ENCODE results near the gene CABP7. TPM values are rescaled to one million over a fixed set of nuclear protein-coding genes. Genes with fewer than 3 reads are reported as not detected.

CABP7 gene
- total and polyA plus RNA-seq, 2 experiments from 2014 or later = 0.16 TPM; not detected in 1

DNA sequence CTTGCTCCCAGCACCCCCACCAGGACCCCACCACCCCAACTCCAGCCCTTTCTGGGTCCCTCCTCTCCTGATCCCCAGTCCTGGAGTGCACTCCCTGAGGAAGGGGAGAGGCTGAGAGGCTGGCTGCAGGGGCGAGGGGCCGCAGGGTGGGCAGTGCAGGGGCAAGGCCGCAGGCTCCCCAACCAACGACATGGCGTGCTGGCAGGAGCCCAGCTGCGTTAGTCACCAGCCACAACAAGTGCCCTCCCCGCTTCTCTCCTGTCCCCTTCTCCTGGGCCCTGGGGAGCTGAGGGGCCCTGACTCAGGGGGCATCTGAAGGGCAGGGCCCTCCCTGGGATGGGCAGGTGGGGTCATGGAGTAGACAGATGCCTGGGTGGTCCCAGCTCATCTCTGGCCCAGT, 2.3 kb downstream of the CABP7 start:
- H3K36me3 ChIP-seq (replicated peaks; ENCODE audit: insufficient read depth, low read depth) = no peaks in the 10 kb centered on the region
- H3K9me3 ChIP-seq (ENCODE audit: low read depth) = no peaks in the 10 kb centered on the region
- TF ChIP-seq, protein P1, sequence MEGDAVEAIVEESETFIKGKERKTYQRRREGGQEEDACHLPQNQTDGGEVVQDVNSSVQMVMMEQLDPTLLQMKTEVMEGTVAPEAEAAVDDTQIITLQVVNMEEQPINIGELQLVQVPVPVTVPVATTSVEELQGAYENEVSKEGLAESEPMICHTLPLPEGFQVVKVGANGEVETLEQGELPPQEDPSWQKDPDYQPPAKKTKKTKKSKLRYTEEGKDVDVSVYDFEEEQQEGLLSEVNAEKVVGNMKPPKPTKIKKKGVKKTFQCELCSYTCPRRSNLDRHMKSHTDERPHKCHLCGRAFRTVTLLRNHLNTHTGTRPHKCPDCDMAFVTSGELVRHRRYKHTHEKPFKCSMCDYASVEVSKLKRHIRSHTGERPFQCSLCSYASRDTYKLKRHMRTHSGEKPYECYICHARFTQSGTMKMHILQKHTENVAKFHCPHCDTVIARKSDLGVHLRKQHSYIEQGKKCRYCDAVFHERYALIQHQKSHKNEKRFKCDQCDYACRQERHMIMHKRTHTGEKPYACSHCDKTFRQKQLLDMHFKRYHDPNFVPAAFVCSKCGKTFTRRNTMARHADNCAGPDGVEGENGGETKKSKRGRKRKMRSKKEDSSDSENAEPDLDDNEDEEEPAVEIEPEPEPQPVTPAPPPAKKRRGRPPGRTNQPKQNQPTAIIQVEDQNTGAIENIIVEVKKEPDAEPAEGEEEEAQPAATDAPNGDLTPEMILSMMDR (IDR thresholded peaks at IDR 0.05; ENCODE audit: poor library complexity) = no peak
- TF ChIP-seq EZH2phosphoT487 (IDR thresholded peaks at IDR 0.05; ENCODE audit: low read depth, severe bottlenecking, unreplicated experiment) = no peak
- TF ChIP-seq EZH2 (IDR thresholded peaks at IDR 0.05; ENCODE audit: borderline replicate concordance) = no peak
- no peak overlapping the region for H3K27ac ChIP-seq
- H3K27me3 ChIP-seq = peaks cover 47% of the 10 kb centered on the region
- no peak overlapping the region for H3K4me2 ChIP-seq
- no peak for DNase-seq (ENCODE audit: low spot score)
- H2AFZ ChIP-seq = no peak overlapping the region
- H3K4me3 ChIP-seq = no peak overlapping the region
- H3K9me2 ChIP-seq (replicated peaks; ENCODE audit: insufficient read depth) = no peaks in the 10 kb centered on the region
- H4K20me1 ChIP-seq (ENCODE audit: insufficient read depth, poor library complexity, severe bottlenecking) = no peaks in the 10 kb centered on the region
- WGBS (ENCODE audit: low lambda C conversion rate, missing lambda C conversion rate) = 70% methylated on average over 2 of the region's 7 CpGs
- no peaks in the 10 kb centered on the region for H3K4me1 ChIP-seq (ENCODE audit: insufficient read depth)
- no peaks in the 10 kb centered on the region for H3K79me2 ChIP-seq

- Histone ChIP-seq H3K9me2 (replicated peaks; ENCODE audit: insufficient read depth) (no peaks in the 10 kb centered on the region), H3K4me2 (no peak overlapping the region), H3K79me2 (no peaks in the 10 kb centered on the region), H3K27me3 (peaks cover 44% of the 10 kb centered on the region), H2AFZ (no peak overlapping the region), H3K36me3 (replicated peaks; ENCODE audit: insufficient read depth, low read depth) (no peaks in the 10 kb centered on the region), H3K27ac (no peak overlapping the region), H3K4me3 (no peak overlapping the region), H4K20me1 (ENCODE audit: insufficient read depth, poor library complexity, severe bottlenecking) (no peaks in the 10 kb centered on the region), H3K4me1 (ENCODE audit: insufficient read depth) (no peaks in the 10 kb centered on the region), H3K9me3 (ENCODE audit: low read depth) (no peaks in the 10 kb centered on the region)
- no peak for DNase-seq (ENCODE audit: low spot score)
- TF ChIP-seq EZH2 (IDR thresholded peaks at IDR 0.05; ENCODE audit: borderline replicate concordance) (no peak), EZH2phosphoT487 (IDR thresholded peaks at IDR 0.05; ENCODE audit: low read depth, severe bottlenecking, unreplicated experiment) (no peak)
- TF ChIP-seq, protein P1 (IDR thresholded peaks at IDR 0.05; ENCODE audit: poor library complexity) = no peak
- 84% methylated on average over 15 of the region's 16 CpGs for WGBS (ENCODE audit: low lambda C conversion rate, missing lambda C conversion rate)
Measured at GRCh38 chr22:29722587-29722986, 2.8 kb downstream of the CABP7 start.

DNA sequence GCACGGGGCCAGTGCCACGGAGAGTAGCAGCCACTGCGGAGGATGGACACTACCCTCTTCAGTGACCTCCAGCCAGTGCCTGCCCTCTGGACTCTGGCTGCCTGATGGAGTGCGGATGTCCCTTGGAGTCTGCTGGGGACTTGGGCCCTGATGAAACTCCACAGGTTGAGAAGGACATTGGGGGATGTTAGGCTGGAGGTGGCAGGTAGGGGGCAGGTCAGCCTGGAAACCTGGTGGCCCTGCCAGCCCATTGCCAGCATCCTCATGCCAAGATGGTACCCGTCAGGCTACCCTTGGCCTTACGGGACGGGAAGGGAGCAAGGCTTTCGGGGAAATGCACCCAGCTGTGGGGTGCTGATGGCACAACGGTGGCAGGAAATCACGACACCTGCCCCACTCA, 4.0 kb downstream of the CABP7 start:
- no peak for DNase-seq (ENCODE audit: low spot score)
- H3K36me3 ChIP-seq (replicated peaks; ENCODE audit: insufficient read depth, low read depth) = no peaks in the 10 kb centered on the region
- no peaks in the 10 kb centered on the region for H3K4me1 ChIP-seq (ENCODE audit: insufficient read depth)
- H3K27me3 ChIP-seq = peaks cover 34% of the 10 kb centered on the region
- H3K9me2 ChIP-seq (replicated peaks; ENCODE audit: insufficient read depth) = no peaks in the 10 kb centered on the region
- 93% methylated on average over 10 of the region's 10 CpGs for WGBS (ENCODE audit: low lambda C conversion rate, missing lambda C conversion rate)
- no peaks in the 10 kb centered on the region for H3K9me3 ChIP-seq (ENCODE audit: low read depth)
- H3K79me2 ChIP-seq = no peaks in the 10 kb centered on the region
- no peak overlapping the region for H3K4me3 ChIP-seq
- no peaks in the 10 kb centered on the region for H4K20me1 ChIP-seq (ENCODE audit: insufficient read depth, poor library complexity, severe bottlenecking)
- no peak overlapping the region for H2AFZ ChIP-seq
- H3K4me2 ChIP-seq = no peak overlapping the region
- H3K27ac ChIP-seq = no peak overlapping the region
- TF ChIP-seq EZH2 (IDR thresholded peaks at IDR 0.05; ENCODE audit: borderline replicate concordance) (no peak), EZH2phosphoT487 (IDR thresholded peaks at IDR 0.05; ENCODE audit: low read depth, severe bottlenecking, unreplicated experiment) (no peak)
- TF ChIP-seq, protein P1 (IDR thresholded peaks at IDR 0.05; ENCODE audit: poor library complexity) = no peak

DNA sequence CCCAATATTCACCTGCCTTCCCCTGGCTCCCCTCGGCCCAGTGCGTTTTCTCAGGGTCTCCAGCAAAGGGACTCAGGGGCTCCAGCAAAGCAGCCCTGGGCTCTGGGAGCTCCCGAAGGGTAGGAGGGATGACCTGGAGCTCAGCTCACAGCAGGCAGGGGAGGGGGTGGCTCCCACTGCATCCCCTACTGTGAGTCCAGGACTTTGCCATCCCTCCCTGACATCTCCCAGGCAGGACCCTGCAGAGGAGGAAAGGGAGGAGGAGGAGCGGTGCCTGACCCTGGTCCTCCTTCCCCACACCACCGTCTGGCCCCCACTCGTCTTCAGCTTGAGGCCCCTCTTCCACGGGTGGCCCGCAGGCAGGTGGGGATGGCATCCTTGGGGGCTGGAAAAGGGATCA, 5.0 kb downstream of the CABP7 start:
- no peak for DNase-seq (ENCODE audit: low spot score)
- TF ChIP-seq EZH2 (IDR thresholded peaks at IDR 0.05; ENCODE audit: borderline replicate concordance) (no peak), EZH2phosphoT487 (IDR thresholded peaks at IDR 0.05; ENCODE audit: low read depth, severe bottlenecking, unreplicated experiment) (no peak)
- TF ChIP-seq, protein P1 (IDR thresholded peaks at IDR 0.05; ENCODE audit: poor library complexity) = no peak
- H3K27me3 ChIP-seq = peaks cover 25% of the 10 kb centered on the region

More for the DNA sequence above, 5.0 kb downstream of the CABP7 start:
- Histone ChIP-seq H3K9me2 (replicated peaks; ENCODE audit: insufficient read depth) (no peaks in the 10 kb centered on the region), H4K20me1 (ENCODE audit: insufficient read depth, poor library complexity, severe bottlenecking) (no peaks in the 10 kb centered on the region), H3K4me2 (no peak overlapping the region), H3K27ac (no peak overlapping the region), H3K4me3 (no peak overlapping the region), H3K9me3 (ENCODE audit: low read depth) (no peaks in the 10 kb centered on the region), H3K36me3 (replicated peaks; ENCODE audit: insufficient read depth, low read depth) (no peaks in the 10 kb centered on the region), H3K4me1 (ENCODE audit: insufficient read depth) (no peaks in the 10 kb centered on the region), H3K79me2 (no peaks in the 10 kb centered on the region), H2AFZ (no peak overlapping the region)
- 80% methylated on average over 8 of the region's 8 CpGs for WGBS (ENCODE audit: low lambda C conversion rate, missing lambda C conversion rate)
